ENCODE results near the gene MSANTD2.

DNA sequence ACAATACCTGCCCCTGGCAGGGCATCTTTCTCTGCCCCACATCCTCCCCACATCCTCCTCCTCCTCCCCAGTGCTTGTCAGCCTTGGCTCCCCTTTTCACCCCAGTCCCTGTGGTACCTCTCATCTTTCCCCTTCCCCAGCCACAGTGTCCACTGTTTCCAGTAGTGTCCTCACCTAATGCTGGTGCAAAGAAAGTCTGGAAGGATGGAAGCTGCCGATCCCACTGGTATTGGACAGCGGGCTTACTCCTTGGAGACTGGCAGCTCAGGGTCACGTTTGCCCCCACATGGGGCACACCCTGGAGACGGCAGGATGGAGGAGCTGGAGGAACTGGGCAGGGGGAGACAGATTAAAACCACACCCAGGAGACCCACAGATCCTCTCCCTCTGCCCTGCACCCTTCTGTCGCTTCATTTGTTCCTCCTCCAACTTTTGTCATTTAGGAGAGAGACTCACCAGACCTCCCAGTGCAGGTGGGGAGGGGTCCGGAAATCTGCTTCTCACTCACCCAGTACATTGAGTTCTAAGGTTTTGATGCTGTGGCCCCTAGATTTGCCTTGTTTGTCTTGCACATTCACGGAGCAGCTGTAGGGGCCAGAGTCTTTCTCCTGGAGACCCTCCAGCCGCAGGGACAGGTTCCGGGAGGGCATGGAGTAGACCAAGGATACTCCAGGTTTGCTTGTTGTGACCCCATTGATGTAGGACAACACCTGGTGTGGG lies 44.0 kb downstream of the MSANTD2 start:
- TF ChIP-seq, protein P1, sequence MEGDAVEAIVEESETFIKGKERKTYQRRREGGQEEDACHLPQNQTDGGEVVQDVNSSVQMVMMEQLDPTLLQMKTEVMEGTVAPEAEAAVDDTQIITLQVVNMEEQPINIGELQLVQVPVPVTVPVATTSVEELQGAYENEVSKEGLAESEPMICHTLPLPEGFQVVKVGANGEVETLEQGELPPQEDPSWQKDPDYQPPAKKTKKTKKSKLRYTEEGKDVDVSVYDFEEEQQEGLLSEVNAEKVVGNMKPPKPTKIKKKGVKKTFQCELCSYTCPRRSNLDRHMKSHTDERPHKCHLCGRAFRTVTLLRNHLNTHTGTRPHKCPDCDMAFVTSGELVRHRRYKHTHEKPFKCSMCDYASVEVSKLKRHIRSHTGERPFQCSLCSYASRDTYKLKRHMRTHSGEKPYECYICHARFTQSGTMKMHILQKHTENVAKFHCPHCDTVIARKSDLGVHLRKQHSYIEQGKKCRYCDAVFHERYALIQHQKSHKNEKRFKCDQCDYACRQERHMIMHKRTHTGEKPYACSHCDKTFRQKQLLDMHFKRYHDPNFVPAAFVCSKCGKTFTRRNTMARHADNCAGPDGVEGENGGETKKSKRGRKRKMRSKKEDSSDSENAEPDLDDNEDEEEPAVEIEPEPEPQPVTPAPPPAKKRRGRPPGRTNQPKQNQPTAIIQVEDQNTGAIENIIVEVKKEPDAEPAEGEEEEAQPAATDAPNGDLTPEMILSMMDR (IDR thresholded peaks at IDR 0.05; ENCODE audit: low read depth, low read length) = no peak
- TF ChIP-seq POLR2A (IDR thresholded peaks at IDR 0.05; ENCODE audit: extremely low read depth, insufficient read length) (no peak), MYC (IDR thresholded peaks at IDR 0.05; ENCODE audit: low read depth, low read length) (no peak)

All from NB4 (cell line).